WTC11 (cell line): ENCODE data around the gene PLXNA1.

Source experiments
- AFF4 ChIP-seq: sonication (generic); formaldehyde crosslinking; IDR thresholded peaks from 2 replicates; pipeline ENCODE4 v1.8.1; 2023; ENCODE audit warnings: mild to moderate bottlenecking, missing genetic modification reagents, borderline replicate concordance
- ATF2 ChIP-seq: sonication (generic); formaldehyde crosslinking; IDR thresholded peaks from 2 replicates; pipeline ENCODE4 v1.8.1; 2022; ENCODE audit warnings: low read depth, missing genetic modification reagents, borderline replicate concordance
- CREB1 ChIP-seq: sonication (generic); formaldehyde crosslinking; IDR thresholded peaks from 2 replicates; pipeline ENCODE4 v1.8.0; 2023; ENCODE audit warnings: mild to moderate bottlenecking, missing genetic modification reagents
- CTCF ChIP-seq: fragments of 200-600 bp; IDR thresholded peaks from 2 replicates; pipeline ENCODE4 v1.8.0; 2022; ENCODE audit warnings: antibody characterized with exemption
- ESRRA ChIP-seq: sonication (generic); formaldehyde crosslinking; IDR thresholded peaks from 2 replicates; pipeline ENCODE4 v1.8.1; 2022; ENCODE audit warnings: mild to moderate bottlenecking, missing genetic modification reagents, borderline replicate concordance
- JUN ChIP-seq: sonication (generic); formaldehyde crosslinking; IDR thresholded peaks from 2 replicates; pipeline ENCODE4 v1.8.0; 2023; ENCODE audit warnings: mild to moderate bottlenecking, missing genetic modification reagents
- KAT7 ChIP-seq: sonication (generic); formaldehyde crosslinking; IDR thresholded peaks from 2 replicates; pipeline ENCODE4 v1.8.1; 2023; ENCODE audit warnings: missing genetic modification reagents, mild to moderate bottlenecking, borderline replicate concordance
- MYBL2 ChIP-seq: sonication (generic); formaldehyde crosslinking; IDR thresholded peaks from 2 replicates; pipeline ENCODE4 v1.8.1; 2023; ENCODE audit warnings: mild to moderate bottlenecking, moderate library complexity, missing genetic modification reagents
- NFE2L1 ChIP-seq: sonication (generic); formaldehyde crosslinking; IDR thresholded peaks from 2 replicates; pipeline ENCODE4 v1.8.1; 2023; ENCODE audit warnings: missing genetic modification reagents
- NR2C2 ChIP-seq: sonication (generic); formaldehyde crosslinking; IDR thresholded peaks from 2 replicates; pipeline ENCODE4 v1.8.0; 2022; ENCODE audit warnings: mild to moderate bottlenecking, missing genetic modification reagents
- NR3C1 ChIP-seq: sonication (generic); formaldehyde crosslinking; conservative IDR thresholded peaks from 2 replicates; pipeline ENCODE4 v1.8.1; 2023; ENCODE audit warnings: low read depth, mild to moderate bottlenecking, missing genetic modification reagents
- USF1 ChIP-seq: sonication (generic); formaldehyde crosslinking; IDR thresholded peaks from 2 replicates; pipeline ENCODE4 v1.8.0; 2022; ENCODE audit warnings: mild to moderate bottlenecking, missing genetic modification reagents

- TF ChIP-seq CTCF (no peak), ESRRA (no peak), USF1 (CRISPR knock-in tag) (no peak), MYBL2 (no peak), JUN (CRISPR knock-in tag) (no peak), CREB1 (CRISPR knock-in tag) (no peak), NR2C2 (CRISPR knock-in tag) (no peak), KAT7 (CRISPR knock-in tag) (no peak), AFF4 (CRISPR knock-in tag) (no peak), ATF2 (CRISPR knock-in tag) (no peak), NR3C1 (no peak), NFE2L1 (CRISPR knock-in tag) (no peak)
Observed at GRCh38 chr3:126952983-126953660, 29.8 kb upstream of the PLXNA1 start.
